Erythroblast (primary cell): ENCODE data around the gene ELOVL5.
"Not testable (repeated sequence)": the region's sequence is repeated elsewhere in the genome, so short reads cannot be mapped to it uniquely, and the experiment has no call there.

Experiments
- GATA1 ChIP-seq: IDR thresholded peaks from 2 replicates; pipeline ENCODE4 v1.6.1; 2011; ENCODE audit warnings: low read depth, mild to moderate bottlenecking, control low read depth, low read length, moderate library complexity
- POLR2A ChIP-seq: IDR thresholded peaks from 2 replicates; pipeline ENCODE4 v1.6.1; 2011; ENCODE audit warnings: mild to moderate bottlenecking, low read length

- not testable (repeated sequence) for TF ChIP-seq GATA1, POLR2A
These were observed 31.5 kb downstream of the ELOVL5 start for GRCh38 chr6:53317299-53317698.
